ENCODE measurements around the gene MOB3A.

Gene MOB3A

GRCh38 chr19:2040647-2041432, 55.3 kb downstream of the MOB3A start:
- peaks cover 43% of the 10 kb centered on the region for H3K79me2 ChIP-seq (ENCODE audit: control insufficient read depth, low read length)
- H3K9me3 ChIP-seq (ENCODE audit: control insufficient read depth, insufficient read depth, low read length), result no peaks in the 10 kb centered on the region
- no peaks in the 10 kb centered on the region for H3K27me3 ChIP-seq (ENCODE audit: control insufficient read depth, low read length)
- peak overlapping the region; percentile 61; the same call in 1 of the 2 replicates for H3K4me3 ChIP-seq (ENCODE audit: low read length)
- H3K4me2 ChIP-seq (ENCODE audit: low read length), result peak overlapping the region; percentile 77
- H3K4me1 ChIP-seq (ENCODE audit: control insufficient read depth, low read length), result peaks cover 87% of the 10 kb centered on the region
- peaks cover 82% of the 10 kb centered on the region for H3K36me3 ChIP-seq (ENCODE audit: control insufficient read depth, low read length)
- H3K27ac ChIP-seq (ENCODE audit: low read depth, low read length), result peak overlapping the region; percentile 46
- TF ChIP-seq EZH2phosphoT487 (IDR thresholded peaks at IDR 0.05; ENCODE audit: borderline replicate concordance, low read length), result no peak
- no peak for TF ChIP-seq CTCF (IDR thresholded peaks at IDR 0.05; ENCODE audit: low read depth, low read length, poor library complexity, severe bottlenecking)
- peaks cover 55% of the 10 kb centered on the region for H3F3A ChIP-seq (ENCODE audit: control insufficient read depth, insufficient read depth)
- peaks cover 36% of the 10 kb centered on the region for H4K20me1 ChIP-seq (ENCODE audit: control insufficient read depth, insufficient read depth, low read depth, low read length)
- H3K9me2 ChIP-seq (replicated peaks; ENCODE audit: control insufficient read depth, low read length), result no peaks in the 10 kb centered on the region

GRCh38 chr19:2039959-2040646, 56.0 kb downstream of the MOB3A start:
- H3K4me1 ChIP-seq (ENCODE audit: control insufficient read depth, low read length), result peaks cover 82% of the 10 kb centered on the region
- peaks cover 75% of the 10 kb centered on the region for H3K36me3 ChIP-seq (ENCODE audit: control insufficient read depth, low read length)

GRCh38 chr19:2039089-2039958, 56.8 kb downstream of the MOB3A start:
- Histone ChIP-seq H3K27ac (ENCODE audit: low read depth, low read length) (no peak overlapping the region), H4K20me1 (ENCODE audit: control insufficient read depth, insufficient read depth, low read depth, low read length) (peaks cover 23% of the 10 kb centered on the region), H3K9me2 (replicated peaks; ENCODE audit: control insufficient read depth, low read length) (no peaks in the 10 kb centered on the region), H3K4me1 (ENCODE audit: control insufficient read depth, low read length) (peaks cover 82% of the 10 kb centered on the region), H3K36me3 (ENCODE audit: control insufficient read depth, low read length) (peaks cover 67% of the 10 kb centered on the region), H3K79me2 (ENCODE audit: control insufficient read depth, low read length) (peaks cover 28% of the 10 kb centered on the region), H3K27me3 (ENCODE audit: control insufficient read depth, low read length) (no peaks in the 10 kb centered on the region), H3K4me2 (ENCODE audit: low read length) (no peak overlapping the region), H3K9me3 (ENCODE audit: control insufficient read depth, insufficient read depth, low read length) (no peaks in the 10 kb centered on the region), H3K4me3 (ENCODE audit: low read length) (no peak overlapping the region), H3F3A (ENCODE audit: control insufficient read depth, insufficient read depth) (peaks cover 44% of the 10 kb centered on the region)
- TF ChIP-seq EZH2phosphoT487 (IDR thresholded peaks at IDR 0.05; ENCODE audit: borderline replicate concordance, low read length), result no peak
- TF ChIP-seq CTCF (IDR thresholded peaks at IDR 0.05; ENCODE audit: low read depth, low read length, poor library complexity, severe bottlenecking), result no peak

More at GRCh38 chr19:2039959-2040646, 56.0 kb downstream of the MOB3A start:
- H3K9me3 ChIP-seq (ENCODE audit: control insufficient read depth, insufficient read depth, low read length), result no peaks in the 10 kb centered on the region
- H3K4me2 ChIP-seq (ENCODE audit: low read length), result no peak overlapping the region
- TF ChIP-seq CTCF (IDR thresholded peaks at IDR 0.05; ENCODE audit: low read depth, low read length, poor library complexity, severe bottlenecking) (no peak), EZH2phosphoT487 (IDR thresholded peaks at IDR 0.05; ENCODE audit: borderline replicate concordance, low read length) (no peak)
- H4K20me1 ChIP-seq (ENCODE audit: control insufficient read depth, insufficient read depth, low read depth, low read length), result peaks cover 31% of the 10 kb centered on the region
- H3F3A ChIP-seq (ENCODE audit: control insufficient read depth, insufficient read depth), result peaks cover 52% of the 10 kb centered on the region
- peaks cover 36% of the 10 kb centered on the region for H3K79me2 ChIP-seq (ENCODE audit: control insufficient read depth, low read length)
- H3K4me3 ChIP-seq (ENCODE audit: low read length), result no peak overlapping the region
- no peak overlapping the region for H3K27ac ChIP-seq (ENCODE audit: low read depth, low read length)
- no peaks in the 10 kb centered on the region for H3K9me2 ChIP-seq (replicated peaks; ENCODE audit: control insufficient read depth, low read length)
- H3K27me3 ChIP-seq (ENCODE audit: control insufficient read depth, low read length), result no peaks in the 10 kb centered on the region
